Anterior cingulate cortex (tissue), 58 donors: ENCODE measurements around the gene MKX.

Experiments used
- DNase-seq, 58 donors: peaks; one replicate each; lab custom pipeline; 2025; lab: John Stamatoyannopoulos, UW

MKX gene

GRCh38 chr10:27743012-27743876, 2.4 kb downstream of the MKX start:
- peak in 7 of 58 donors; percentile 9 to 50 (median 26) for DNase-seq

DNA sequence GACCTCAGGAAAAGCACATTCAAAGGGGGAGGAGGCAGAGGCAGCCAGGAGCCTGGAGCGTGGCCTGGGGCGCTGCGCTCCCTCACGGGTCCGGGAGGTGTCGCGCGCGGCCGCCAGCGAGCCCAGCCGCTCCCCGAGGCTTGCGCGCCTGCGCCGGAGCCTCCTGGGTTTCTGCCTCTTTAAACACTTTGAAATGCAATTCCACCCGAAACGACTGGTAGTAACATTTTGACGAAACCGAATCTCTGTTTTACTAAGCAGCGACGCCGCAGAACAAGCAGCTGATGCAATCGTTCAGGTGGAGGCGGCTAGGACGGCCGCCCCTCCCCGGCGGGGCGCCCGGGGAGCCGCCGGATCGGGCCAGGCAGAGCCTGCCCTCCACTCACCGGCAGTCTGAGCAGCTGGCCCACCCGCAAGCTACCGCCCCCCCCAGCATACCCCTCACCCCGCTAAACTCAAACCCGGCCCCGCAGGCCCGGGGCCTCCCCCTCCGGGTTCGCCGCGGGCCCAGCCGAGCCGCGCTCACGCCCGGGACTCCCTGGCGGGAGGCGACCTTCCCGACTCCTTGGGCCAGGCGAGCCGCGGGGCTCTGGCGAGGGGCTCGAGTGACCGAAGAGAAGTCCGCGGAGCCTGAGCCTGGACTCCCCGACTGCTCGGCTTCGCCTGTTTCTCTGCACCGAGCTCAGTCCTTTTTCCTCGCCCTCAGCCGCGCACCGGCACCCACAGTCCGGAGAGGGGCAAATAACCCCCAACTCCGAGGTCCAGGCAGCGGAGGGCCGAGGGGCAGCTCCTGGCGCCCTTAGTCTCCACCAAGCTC, 3.2 kb downstream of the MKX start:
- peak in 39 of 58 donors; percentile 15 to 73 (median 47) for DNase-seq

- no peak for DNase-seq
Observed at GRCh38 chr10:27741173-27742091, 4.2 kb downstream of the MKX start.

- no peak for DNase-seq
Observed at GRCh38 chr10:27736396-27736795, 9.2 kb downstream of the MKX start.

DNA sequence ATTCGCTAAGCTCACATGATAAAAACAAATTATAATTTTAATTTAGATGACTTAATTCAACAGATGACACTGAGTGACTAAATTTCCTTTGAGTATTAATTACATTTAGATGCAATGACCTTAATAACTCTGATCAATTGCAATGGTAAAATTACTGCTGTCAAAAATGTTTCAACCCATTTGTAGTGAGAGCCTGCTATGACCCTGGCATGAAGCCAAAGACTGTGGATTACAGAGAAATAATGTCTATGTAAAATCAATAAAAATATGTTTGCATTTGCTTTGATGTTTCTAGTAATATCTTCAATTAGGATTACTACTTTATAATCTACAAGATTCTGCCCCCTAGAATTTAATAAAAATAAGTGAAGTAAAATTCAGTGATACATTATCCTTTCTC, 15.6 kb downstream of the MKX start:
- no peak for DNase-seq

- DNase-seq = no peak
Observed at GRCh38 chr10:27728338-27728737, 17.3 kb downstream of the MKX start.

DNA sequence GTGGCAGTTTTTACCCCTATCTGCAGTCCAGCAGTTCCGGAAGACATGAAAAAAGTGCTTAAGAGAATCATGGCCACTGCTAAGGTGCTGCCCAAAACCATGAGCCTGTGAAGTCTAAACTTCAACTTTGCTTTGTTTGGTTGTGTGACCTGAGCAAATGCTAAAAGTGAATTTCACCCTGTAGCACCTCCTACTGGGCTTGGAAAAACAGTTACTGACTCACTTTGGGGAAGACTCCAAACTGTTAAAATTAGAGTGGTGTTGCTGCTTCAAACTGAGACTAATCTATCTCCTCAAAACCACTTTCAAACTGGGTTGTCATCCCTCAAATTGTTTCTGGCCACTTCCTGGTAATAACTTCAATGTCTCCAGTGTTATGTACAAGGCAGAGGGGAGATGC, 21.3 kb downstream of the MKX start:
- no peak for DNase-seq

GRCh38 chr10:27723436-27723835, 22.2 kb downstream of the MKX start:
- DNase-seq = no peak

- no peak for DNase-seq
Observed at GRCh38 chr10:27720529-27720928, 25.1 kb downstream of the MKX start.

DNA sequence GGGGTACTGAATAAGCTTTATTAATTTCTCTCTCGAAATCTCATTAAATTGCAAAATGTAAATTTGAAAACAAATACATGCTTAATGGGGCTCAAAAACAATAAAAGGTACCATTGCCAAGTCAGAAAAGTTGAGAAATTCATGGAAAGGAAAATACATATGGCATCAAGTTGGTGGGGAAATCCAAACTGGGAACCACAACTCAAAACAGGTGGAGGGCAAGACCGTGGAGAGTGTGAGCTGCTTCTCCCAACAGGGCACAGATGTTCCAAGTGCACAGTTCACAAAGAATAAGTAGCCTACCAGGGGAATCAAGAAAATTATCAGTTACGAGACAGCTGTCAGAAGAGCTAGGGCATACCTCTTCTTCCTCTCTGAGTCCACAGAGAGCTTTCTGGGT, 26.6 kb downstream of the MKX start:
- no peak for DNase-seq

DNA sequence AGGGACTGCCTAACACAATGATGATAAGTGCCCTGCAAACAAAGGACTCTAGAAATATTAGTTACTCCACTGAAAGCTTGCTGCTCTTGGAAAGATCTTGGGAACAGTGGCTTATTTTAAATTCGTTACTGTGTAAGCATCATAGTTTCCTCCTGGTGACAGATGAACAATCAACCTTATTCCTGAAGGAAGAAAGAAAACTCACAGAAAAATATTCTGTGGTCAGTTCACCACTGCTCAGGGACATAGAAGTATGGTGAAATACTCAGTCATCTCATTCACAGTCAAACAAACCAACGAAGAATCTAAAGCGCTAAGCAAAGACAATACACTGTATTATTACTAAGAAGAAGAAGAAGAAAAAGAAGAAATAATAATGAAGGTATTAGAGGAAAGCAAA, 27.8 kb downstream of the MKX start:
- DNase-seq = no peak

GRCh38 chr10:27717224-27717623, 28.4 kb downstream of the MKX start:
- DNase-seq = no peak

DNA sequence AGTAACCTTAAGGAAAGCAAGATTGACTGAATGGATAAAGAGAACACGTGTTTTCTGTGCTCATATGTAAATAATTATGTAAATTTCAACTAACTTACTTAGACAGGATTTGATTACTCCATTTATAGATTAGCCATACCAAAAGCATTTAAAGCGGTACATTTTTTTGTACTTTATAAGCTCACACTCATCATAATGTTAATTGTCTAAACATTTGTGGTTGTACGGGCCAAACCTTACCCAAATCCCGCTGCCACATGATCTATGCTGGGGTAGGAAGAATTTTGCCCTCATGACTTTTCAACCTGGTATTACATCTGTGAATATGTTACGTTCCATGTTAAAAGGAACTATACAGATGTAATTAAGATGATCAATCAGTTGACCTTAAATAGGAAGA, 29.1 kb downstream of the MKX start:
- no peak for DNase-seq

- no peak for DNase-seq
Observed at GRCh38 chr10:27715505-27715904, 30.1 kb downstream of the MKX start.

DNA sequence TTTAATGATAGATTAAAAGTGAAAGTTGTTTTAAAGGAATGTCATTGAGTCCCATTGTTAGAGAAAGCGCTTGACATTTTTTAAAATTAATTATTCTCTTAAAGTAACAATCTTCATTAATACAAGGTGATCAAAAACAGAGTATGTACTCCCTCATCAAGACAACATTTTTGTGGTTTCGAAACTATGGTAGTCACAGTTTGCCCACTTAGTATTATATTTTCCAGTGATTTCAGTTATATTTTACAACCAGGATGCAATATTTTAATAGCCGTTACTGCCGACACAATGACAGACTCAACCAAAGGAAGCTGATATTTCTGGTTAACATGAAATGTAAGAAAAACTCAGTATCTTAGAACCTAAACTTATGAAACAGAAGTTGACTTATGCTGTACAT, 31.3 kb downstream of the MKX start:
- DNase-seq = no peak

GRCh38 chr10:27713941-27714340, 31.7 kb downstream of the MKX start:
- no peak for DNase-seq

DNA sequence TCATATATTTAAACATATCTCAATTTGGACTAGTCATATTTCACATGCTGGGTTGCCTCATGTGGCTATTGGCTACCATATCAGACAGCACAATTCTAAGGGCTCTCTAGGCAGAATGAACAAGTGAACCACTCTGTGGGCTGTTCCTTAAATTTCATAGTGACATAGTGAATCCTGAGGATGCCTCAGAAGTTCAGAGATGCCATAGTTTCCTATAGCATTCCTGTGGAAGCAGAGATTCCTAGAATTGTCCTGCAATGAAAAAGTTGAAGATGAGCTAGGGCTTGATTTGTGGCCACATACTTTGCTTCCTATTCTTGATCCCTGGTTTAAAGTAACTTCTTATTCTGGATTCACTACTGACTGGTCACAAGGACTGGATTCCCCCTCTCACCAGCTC, 35.6 kb downstream of the MKX start:
- no peak for DNase-seq

- DNase-seq = no peak
Observed at GRCh38 chr10:27709304-27709703, 36.3 kb downstream of the MKX start.

DNA sequence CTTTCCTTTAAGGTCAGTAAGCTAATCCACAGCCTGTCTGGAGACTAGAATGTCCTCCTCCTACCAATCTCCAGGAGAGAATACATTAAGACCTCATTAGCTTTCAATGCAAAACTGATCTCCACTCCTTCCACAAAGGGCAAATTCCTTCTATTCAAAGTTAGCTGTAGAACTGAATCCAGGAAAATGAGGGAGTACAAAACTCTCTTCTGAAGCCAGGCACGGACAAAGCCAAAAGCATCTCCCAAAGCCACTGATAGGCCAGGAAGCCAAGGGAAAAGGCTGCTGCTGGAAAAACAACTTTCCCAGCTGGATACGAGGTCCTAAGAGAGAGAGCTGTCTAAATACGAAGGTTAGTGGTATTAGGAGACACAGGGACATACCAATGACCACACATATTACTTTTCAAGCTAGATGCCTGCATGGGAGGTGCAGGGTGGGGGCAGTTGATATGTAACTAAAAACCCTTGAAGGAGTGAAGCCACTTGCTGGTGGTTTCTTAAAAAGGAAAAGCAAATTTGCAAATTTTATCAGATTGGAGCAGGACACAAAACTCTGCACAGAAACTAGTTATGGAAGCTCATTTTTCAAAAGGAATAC, 43.6 kb downstream of the MKX start:
- DNase-seq = no peak

- DNase-seq = no peak
Observed at GRCh38 chr10:27699776-27700175, 45.8 kb downstream of the MKX start.
